AG04450 (cell line): ENCODE results near the gene SLC39A8. TPM values are rescaled to one million over a fixed set of nuclear protein-coding genes. Genes with fewer than 3 reads are reported as not detected.

ENCODE experiments used
- CTCF ChIA-PET: fragments of 300-600, 350-600 bp; formaldehyde crosslinking; extraction: SDS; loops from one replicate; lab custom pipeline; 2022; ENCODE audit warnings: antibody characterized with exemption, inconsistent platforms; lab: Charles Lee
- POLR2A ChIA-PET: fragments of 350-600 bp; formaldehyde crosslinking; extraction: SDS; loops from one replicate; lab custom pipeline; 2021; ENCODE audit warnings: antibody characterized with exemption, inconsistent platforms; lab: Yijun Ruan, JAX
- DNase-seq: peaks from one replicate; pipeline ENCODE4 v3.0.0-alpha.2; 2011; ENCODE audit warnings: low read depth, low spot score
- H3K27ac ChIP-seq: one replicate; pipeline ENCODE4 v1.5.1; 2012; ENCODE audit warnings: low read depth, low read length, control low read depth
- H3K27me3 ChIP-seq: one replicate; pipeline ENCODE4 v1.6.0; 2012; ENCODE audit warnings: low read length; ENCODE audit not compliant: control insufficient read depth, insufficient read depth
- H3K4me3 ChIP-seq: 2 replicates; pipeline ENCODE4 v1.5.1; 2011; ENCODE audit warnings: mild to moderate bottlenecking, low read depth, low read length, control low read depth
- H3K9me3 ChIP-seq: 2 replicates; pipeline ENCODE4 v1.5.1; 2012; ENCODE audit warnings: low read length; ENCODE audit not compliant: control insufficient read depth, insufficient read depth
- CTCF ChIP-seq: IDR thresholded peaks from 2 replicates; pipeline ENCODE4 v1.5.1; 2011; ENCODE audit warnings: low read depth, low read length, control low read depth, inconsistent platforms
- polyA plus RNA-seq: library from polyadenylated mRNA; depleted of rRNA; stranded (reverse); fragments of >200 nt; gene quantifications from 2 replicates; pipeline ENCODE4 v1.2.3, GENCODE V29; 2011

Gene SLC39A8
- polyA plus RNA-seq, 1 experiment = 0.11 TPM

DNA sequence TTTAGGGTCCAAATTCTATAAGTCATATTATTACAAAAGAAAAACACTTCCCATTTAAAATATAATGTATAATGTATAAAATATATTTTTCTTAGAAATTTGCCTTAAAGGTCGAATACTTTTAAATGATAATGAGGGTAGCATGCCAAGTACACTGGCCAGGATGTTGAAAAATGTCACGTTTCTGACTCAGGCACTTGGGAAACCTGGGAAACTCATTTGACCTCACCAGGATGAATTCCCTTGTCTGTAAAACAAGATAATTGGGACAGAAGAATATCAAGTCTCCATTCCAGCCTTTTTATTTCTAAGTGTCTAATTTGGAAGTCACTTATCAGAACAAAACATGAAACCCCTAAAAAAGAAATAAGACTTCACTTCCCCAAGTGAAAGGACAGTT lies 3.4 kb upstream of the SLC39A8 start:
- no peaks in the 10 kb centered on the region; the same call in 1 of the 2 replicates for H3K9me3 ChIP-seq
- no peak overlapping the region for H3K4me3 ChIP-seq
- no peak for DNase-seq
- ChIA-PET POLR2A (no interaction called here), CTCF (no interaction called here)
- no peak overlapping the region for H3K27ac ChIP-seq
- peaks cover 26% of the 10 kb centered on the region for H3K27me3 ChIP-seq
- TF ChIP-seq CTCF = no peak

DNA sequence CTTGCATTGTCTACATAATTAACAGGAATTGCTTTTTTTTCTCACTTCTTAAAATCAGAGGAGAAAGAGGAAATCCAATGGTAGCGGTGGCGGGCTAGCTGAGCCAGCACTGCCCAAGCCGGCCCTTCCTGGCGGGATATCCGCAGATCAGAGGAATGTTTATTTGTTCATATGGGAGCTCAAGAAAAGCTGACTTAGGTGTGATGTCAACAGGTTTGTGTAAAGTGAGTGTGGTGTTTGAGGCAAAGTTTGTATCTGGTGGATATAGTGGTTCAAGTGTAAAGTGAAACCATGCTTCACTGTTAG lies 466 bp upstream of the SLC39A8 start:
- DNase-seq = no peak
- ChIA-PET CTCF (interaction anchor here (0.7 to 1.1 kb wide), 2 partner anchors 85 to 242 kb away, joined by 3 to 5 read pairs; no protein-coding TSS in a partner anchor), POLR2A (no interaction called here)
- TF ChIP-seq CTCF = no peak
- Histone ChIP-seq H3K27ac (no peak overlapping the region), H3K4me3 (peak overlapping the region; percentile 62), H3K27me3 (peaks cover 34% of the 10 kb centered on the region), H3K9me3 (no peaks in the 10 kb centered on the region; the same call in 1 of the 2 replicates)

DNA sequence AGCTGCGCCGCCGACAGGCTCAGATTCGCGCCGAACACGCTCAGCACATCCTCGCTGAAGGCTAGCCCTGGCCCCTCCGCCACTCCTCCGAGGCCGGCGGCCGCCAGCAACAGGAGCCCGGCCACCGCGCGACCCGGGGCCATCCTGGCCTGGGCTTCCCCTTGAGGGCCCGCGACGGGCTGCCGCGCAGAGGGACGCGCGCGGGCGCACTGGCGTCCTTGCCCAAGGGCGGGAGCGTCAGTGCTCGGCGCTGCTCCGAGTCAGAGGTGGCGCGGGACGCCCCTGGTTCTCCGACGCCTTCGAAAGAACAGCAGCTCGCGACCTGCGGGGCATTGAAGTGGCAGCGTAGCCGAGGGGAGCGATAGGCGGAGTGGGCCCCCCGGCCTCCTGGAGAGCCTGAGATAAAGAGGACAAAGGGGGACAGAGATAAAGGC lies 745 bp downstream of the SLC39A8 start:
- Histone ChIP-seq H3K27me3 (peaks cover 34% of the 10 kb centered on the region), H3K4me3 (peak overlapping the region; percentile 62), H3K9me3 (no peaks in the 10 kb centered on the region; the same call in 1 of the 2 replicates), H3K27ac (no peak overlapping the region)
- no peak for TF ChIP-seq CTCF
- no peak for DNase-seq
- CTCF ChIA-PET = interaction anchor here (1.0 to 1.1 kb wide), 2 partner anchors 86 to 751 kb away, joined by 3 to 5 read pairs; no protein-coding TSS in a partner anchor
- POLR2A ChIA-PET = interaction anchor here (0.6 kb wide), 1 partner anchor 86 kb away, joined by 6 read pairs; no protein-coding TSS in a partner anchor

DNA sequence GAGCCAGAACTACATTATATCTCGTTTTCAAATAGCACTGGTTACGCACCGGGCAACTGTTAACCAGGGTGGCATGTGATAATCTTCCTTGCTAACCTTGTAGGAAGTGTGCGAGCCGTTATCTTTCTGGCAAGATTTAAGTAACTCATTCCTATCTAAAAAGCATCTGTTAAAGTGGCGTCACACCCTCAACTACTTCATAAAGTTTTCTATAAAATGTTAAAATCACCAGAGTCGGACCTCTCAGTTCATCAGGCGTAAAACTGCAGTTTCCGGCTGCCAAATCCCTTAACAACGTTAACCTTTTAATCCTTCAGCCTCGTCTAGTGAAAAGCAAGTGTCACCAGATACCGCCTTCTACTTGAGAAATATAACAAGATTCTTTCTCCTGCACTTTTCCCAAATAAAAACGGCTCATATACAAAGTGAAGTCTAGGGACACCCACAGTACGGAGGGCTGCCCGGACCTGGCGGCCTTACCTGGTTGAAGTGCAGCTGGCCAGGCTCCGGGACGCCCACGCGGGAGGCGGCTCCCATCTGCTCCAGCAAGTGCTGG lies 1.2 kb downstream of the SLC39A8 start:
- Histone ChIP-seq H3K4me3 (peak overlapping the region; percentile 62), H3K27ac (no peak overlapping the region), H3K27me3 (peaks cover 32% of the 10 kb centered on the region), H3K9me3 (no peaks in the 10 kb centered on the region; the same call in 1 of the 2 replicates)
- no peak for DNase-seq
- no peak for TF ChIP-seq CTCF
- ChIA-PET POLR2A (no interaction called here), CTCF (interaction anchor here (1.0 kb wide), 1 partner anchor 752 kb away, joined by 3 read pairs; no protein-coding TSS in a partner anchor)

- no peaks in the 10 kb centered on the region; the same call in 1 of the 2 replicates for H3K9me3 ChIP-seq
- H3K4me3 ChIP-seq = no peak overlapping the region
- peaks cover 30% of the 10 kb centered on the region for H3K27me3 ChIP-seq
- DNase-seq = no peak
- ChIA-PET POLR2A (no interaction called here), CTCF (no interaction called here)
- H3K27ac ChIP-seq = no peak overlapping the region
- no peak for TF ChIP-seq CTCF
Measured at GRCh38 chr4:102342404-102343074, 2.7 kb downstream of the SLC39A8 start.
